BJ (cell line): ENCODE results near the gene LSP1. TPM values are rescaled to one million over a fixed set of nuclear protein-coding genes. Genes with fewer than 3 reads are reported as not detected.

Experiments
- CTCF ChIA-PET: fragments of 350-600 bp; formaldehyde crosslinking; extraction: SDS; loops from one replicate; lab custom pipeline; 2021; ENCODE audit warnings: antibody characterized with exemption, inconsistent platforms; lab: Yijun Ruan, JAX
- POLR2A ChIA-PET: fragments of 300-600 bp; sonication (Branson Sonifier 250); formaldehyde crosslinking; extraction: SDS; loops from one replicate; lab custom pipeline; 2021; ENCODE audit warnings: antibody characterized with exemption; lab: Charles Lee
- DNase-seq: peaks from one replicate; pipeline ENCODE4 v3.0.0-alpha.2; 2011; ENCODE audit warnings: low read depth
- H3K27me3 ChIP-seq: 2 replicates; pipeline ENCODE4 v1.6.0; 2011; ENCODE audit warnings: low read length; ENCODE audit not compliant: control insufficient read depth, insufficient read depth
- H3K36me3 ChIP-seq: 2 replicates; pipeline ENCODE4 v1.5.1; 2011; ENCODE audit warnings: low read length; ENCODE audit not compliant: control insufficient read depth, insufficient read depth
- H3K4me3 ChIP-seq: 2 replicates; pipeline ENCODE4 v1.5.1; 2011; ENCODE audit warnings: low read depth, mild to moderate bottlenecking, control low read depth, low read length
- polyA plus RNA-seq: library from polyadenylated mRNA; depleted of rRNA; stranded (reverse); fragments of >200 nt; gene quantifications from 2 replicates; pipeline ENCODE4 v1.2.3, GENCODE V29; 2011
- TF ChIP-seq, protein P1 (sequence below): IDR thresholded peaks from 2 replicates; pipeline ENCODE4 v1.5.1; 2011; ENCODE audit warnings: low read depth, mild to moderate bottlenecking, control low read depth, inconsistent platforms, low read length, moderate library complexity; ENCODE audit not compliant: insufficient read depth

Gene LSP1
- polyA plus RNA-seq, 1 experiment, result not detected

DNA sequence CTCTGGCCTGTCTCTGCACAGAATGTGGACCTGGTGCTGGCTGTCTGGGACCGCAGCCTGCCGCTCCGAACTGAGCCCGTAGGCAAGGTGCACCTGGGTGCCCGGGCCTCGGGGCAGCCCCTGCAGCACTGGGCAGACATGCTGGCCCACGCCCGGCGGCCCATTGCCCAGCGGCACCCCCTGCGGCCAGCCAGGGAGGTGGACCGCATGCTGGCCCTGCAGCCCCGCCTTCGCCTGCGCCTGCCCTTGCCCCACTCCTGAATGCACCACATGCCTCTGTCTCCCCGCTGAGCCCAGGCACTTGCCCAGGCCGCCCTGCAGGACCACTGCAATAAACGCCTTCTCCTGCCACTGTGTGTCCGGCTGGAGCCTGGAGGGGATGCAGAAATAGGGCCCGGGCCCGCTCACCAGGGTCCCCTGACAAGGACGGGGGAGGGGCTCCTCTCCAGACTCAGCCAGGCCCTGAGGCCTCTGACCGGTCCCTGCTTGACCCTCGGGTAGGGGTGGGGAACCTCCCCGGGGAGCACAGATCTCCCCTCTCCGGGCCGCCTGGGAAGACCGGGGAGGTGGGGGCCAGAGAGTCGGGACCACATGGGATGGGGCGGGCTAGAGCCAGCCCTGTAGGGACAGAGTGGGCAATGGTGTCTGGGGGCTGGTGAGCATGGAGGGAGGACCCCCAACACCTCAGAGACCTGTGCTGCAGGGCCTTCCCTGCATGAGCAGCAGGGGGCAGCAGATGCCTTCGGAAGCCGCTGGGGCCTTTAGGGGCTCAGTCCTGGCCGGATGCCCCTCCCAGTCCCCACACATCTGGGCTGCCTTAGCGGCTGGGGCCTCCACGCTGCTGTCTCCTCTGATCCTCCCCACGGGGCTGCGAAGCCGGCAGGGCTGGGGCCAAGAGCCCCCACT lies 15.5 kb upstream of the LSP1 start:
- Histone ChIP-seq H3K4me3 (no peak overlapping the region), H3K27me3 (no peaks in the 10 kb centered on the region; the same call in 1 of the 2 replicates), H3K36me3 (no peaks in the 10 kb centered on the region)
- ChIA-PET CTCF (interaction anchor here (0.8 to 13.1 kb wide), 11 partner anchors 12 to 319 kb away, joined by 3 to 510 read pairs (median 10); partner anchors contain the start of gene LSP1), POLR2A (no interaction called here)
- DNase-seq, result no peak
- TF ChIP-seq, protein P1, sequence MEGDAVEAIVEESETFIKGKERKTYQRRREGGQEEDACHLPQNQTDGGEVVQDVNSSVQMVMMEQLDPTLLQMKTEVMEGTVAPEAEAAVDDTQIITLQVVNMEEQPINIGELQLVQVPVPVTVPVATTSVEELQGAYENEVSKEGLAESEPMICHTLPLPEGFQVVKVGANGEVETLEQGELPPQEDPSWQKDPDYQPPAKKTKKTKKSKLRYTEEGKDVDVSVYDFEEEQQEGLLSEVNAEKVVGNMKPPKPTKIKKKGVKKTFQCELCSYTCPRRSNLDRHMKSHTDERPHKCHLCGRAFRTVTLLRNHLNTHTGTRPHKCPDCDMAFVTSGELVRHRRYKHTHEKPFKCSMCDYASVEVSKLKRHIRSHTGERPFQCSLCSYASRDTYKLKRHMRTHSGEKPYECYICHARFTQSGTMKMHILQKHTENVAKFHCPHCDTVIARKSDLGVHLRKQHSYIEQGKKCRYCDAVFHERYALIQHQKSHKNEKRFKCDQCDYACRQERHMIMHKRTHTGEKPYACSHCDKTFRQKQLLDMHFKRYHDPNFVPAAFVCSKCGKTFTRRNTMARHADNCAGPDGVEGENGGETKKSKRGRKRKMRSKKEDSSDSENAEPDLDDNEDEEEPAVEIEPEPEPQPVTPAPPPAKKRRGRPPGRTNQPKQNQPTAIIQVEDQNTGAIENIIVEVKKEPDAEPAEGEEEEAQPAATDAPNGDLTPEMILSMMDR, result peak; percentile 93

DNA sequence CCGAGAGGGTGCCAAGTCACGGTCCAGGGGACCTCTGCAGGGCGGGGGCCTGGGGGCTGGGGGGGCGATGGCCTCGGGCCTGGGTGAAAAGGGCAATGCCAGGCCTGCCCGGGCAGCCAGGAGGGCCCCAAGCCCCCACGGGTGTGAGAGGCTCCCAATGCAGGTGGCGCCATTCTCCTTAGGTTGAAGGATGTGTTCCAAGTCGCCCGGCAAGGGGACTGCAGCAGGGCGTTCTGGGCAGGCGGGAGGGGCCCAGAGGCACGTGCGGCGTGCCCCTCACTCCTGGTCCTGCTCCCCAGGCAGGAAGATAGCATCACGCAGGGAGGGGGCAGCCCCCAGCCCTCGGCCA lies 14.8 kb upstream of the LSP1 start:
- CTCF ChIA-PET, result interaction anchor here (0.7 to 2.3 kb wide), 7 partner anchors 15 to 313 kb away, joined by 3 to 19 read pairs (median 4); no protein-coding TSS in a partner anchor
- no peaks in the 10 kb centered on the region; the same call in 1 of the 2 replicates for H3K27me3 ChIP-seq
- H3K36me3 ChIP-seq, result no peaks in the 10 kb centered on the region
- POLR2A ChIA-PET, result no interaction called here
- TF ChIP-seq, protein P1, result no peak
- no peak for DNase-seq
- H3K4me3 ChIP-seq, result no peak overlapping the region

- DNase-seq, result no peak
- Histone ChIP-seq H3K4me3 (no peak within 1 kb of the TSS), H3K27me3 (no peaks in the 10 kb centered on the region), H3K36me3 (no peaks in the 10 kb centered on the region)
- TF ChIP-seq, protein P1, result no peak
- ChIA-PET POLR2A (interaction anchor here (0.6 kb wide), 1 partner anchor 10 kb away, joined by 3 read pairs; no protein-coding TSS in a partner anchor), CTCF (interaction anchor here (0.5 to 2.3 kb wide), 11 partner anchors 9 to 313 kb away, joined by 3 to 19 read pairs (median 4); no protein-coding TSS in a partner anchor)
Observed at GRCh38 chr11:1838426-1839144, 14.3 kb upstream of the LSP1 start, which contains the start of gene TNNI2. TSS of gene TNNI2 (plus strand) at chr11:1838981. CDS start at chr11:1839697, 716 bp downstream.

DNA sequence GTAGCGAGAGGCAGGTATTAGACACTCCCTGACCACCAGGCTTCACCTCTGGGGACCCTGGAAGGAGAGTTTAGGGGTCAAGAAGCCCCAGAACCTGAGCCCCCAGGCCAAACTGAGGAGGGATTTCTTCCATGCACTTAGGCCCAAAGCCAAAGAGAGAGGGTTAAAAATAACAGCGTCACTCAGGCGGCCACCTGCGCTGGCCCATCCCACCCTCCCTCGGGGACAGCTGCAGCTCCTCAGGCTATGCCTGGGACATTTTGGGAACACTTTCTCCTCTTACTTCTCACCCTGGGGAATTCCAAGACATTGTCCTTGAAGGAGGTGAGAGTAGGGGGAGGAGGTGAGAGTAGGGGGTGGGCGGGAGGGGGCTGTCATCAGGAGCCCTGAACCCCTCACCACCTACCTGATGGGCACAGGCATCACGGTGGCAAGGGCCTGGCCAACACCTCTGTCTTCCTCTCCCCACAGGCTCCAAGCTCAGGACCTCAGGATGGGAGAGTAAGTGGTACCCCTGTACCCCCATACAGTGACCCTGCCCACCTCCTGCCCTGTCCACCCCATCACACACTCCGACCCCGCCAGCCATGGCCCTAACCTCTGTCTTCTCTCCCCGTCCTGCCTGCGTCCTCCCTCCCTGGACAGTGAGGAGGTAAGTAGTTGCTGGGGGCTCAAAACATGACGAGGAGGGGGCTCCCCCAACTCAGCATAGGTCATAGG lies 13.5 kb upstream of the LSP1 start:
- POLR2A ChIA-PET, result no interaction called here

More for the DNA sequence above, 13.5 kb upstream of the LSP1 start:
- Histone ChIP-seq H3K4me3 (no peak overlapping the region), H3K27me3 (no peaks in the 10 kb centered on the region), H3K36me3 (no peaks in the 10 kb centered on the region)
- CTCF ChIA-PET, result interaction anchor here (0.8 to 2.3 kb wide), 7 partner anchors 37 to 312 kb away, joined by 3 to 19 read pairs (median 4); no protein-coding TSS in a partner anchor
- TF ChIP-seq, protein P1, result no peak
- DNase-seq, result no peak
